Right ventricle myocardium superior (tissue), 1 donor: ENCODE data around the gene FSHR. TPM values are rescaled to one million over a fixed set of nuclear protein-coding genes. Genes with fewer than 3 reads are reported as not detected.

Experiments
- ATAC-seq: fragments of 200-7000 bp; cut with Tn5 transposase; one replicate; pipeline ENCODE4 v1.9.1; 2020; ENCODE audit warnings: mild to moderate bottlenecking; ENCODE audit not compliant: poor library complexity
- DNase-seq: peaks from one replicate; pipeline ENCODE4 v3.0.0-alpha.2; 2020
- intact Hi-C: fragments of 100-400 bp; cut with DNase I; formaldehyde crosslinking; loops from one replicate; pipeline ENCODE4 v1.11.2; 2022
- total RNA-seq: library from RNA; stranded (reverse); fragmentation: NEBNext Ultra II Directional; extraction: Animal tissue kit (Norgen Biotek cat#: 25700); gene quantifications from one replicate; pipeline ENCODE4 v1.2.1, GENCODE V29; 2021
- donor health status: DM: no; HTN: yes; CAD: no; lungs with severe emphysema.

Gene FSHR
- total RNA-seq, 1 donor from 2014 or later, result 0.46 TPM

GRCh38 chr2:48983551-48983950 is 170.8 kb downstream of the FSHR start:
- DNase-seq (no peak), ATAC-seq (no peak)
- intact Hi-C loops, result no loop called here

GRCh38 chr2:48982887-48983435 is 171.4 kb downstream of the FSHR start:
- intact Hi-C loops, result no loop called here
- no peak for DNase-seq
- ATAC-seq, result no peak

GRCh38 chr2:48980846-48981245 is 173.5 kb downstream of the FSHR start:
- intact Hi-C loops, result no loop called here
- ATAC-seq (no peak), DNase-seq (no peak)

GRCh38 chr2:48979691-48980090 is 174.6 kb downstream of the FSHR start:
- ATAC-seq (no peak), DNase-seq (no peak)
- intact Hi-C loops, result no loop called here

- intact Hi-C loops, result no loop called here
- DNase-seq, result no peak
- no peak for ATAC-seq
These were observed 176.2 kb downstream of the FSHR start for GRCh38 chr2:48978131-48978530.

- ATAC-seq, result no peak
- intact Hi-C loops, result no loop called here
These were observed 182.5 kb downstream of the FSHR start for GRCh38 chr2:48971801-48972200.

GRCh38 chr2:48968011-48968410 is 186.3 kb downstream of the FSHR start:
- no peak for DNase-seq

More at GRCh38 chr2:48971801-48972200, 182.5 kb downstream of the FSHR start:
- DNase-seq, result no peak

GRCh38 chr2:48965204-48965603 is 189.1 kb downstream of the FSHR start:
- intact Hi-C loops, result no loop called here
- DNase-seq (no peak), ATAC-seq (no peak)

More at GRCh38 chr2:48968011-48968410, 186.3 kb downstream of the FSHR start:
- ATAC-seq, result no peak
- intact Hi-C loops, result no loop called here

- ATAC-seq (no peak), DNase-seq (no peak)
- intact Hi-C loops, result no loop called here
These were observed 193.3 kb downstream of the FSHR start for GRCh38 chr2:48961009-48961408.

- ATAC-seq, result no peak
- no peak for DNase-seq
- intact Hi-C loops, result no loop called here
These were observed 199.4 kb downstream of the FSHR start for GRCh38 chr2:48954935-48955334.

- no peak for DNase-seq
- no peak for ATAC-seq
- intact Hi-C loops, result no loop called here
These were observed 200.0 kb downstream of the FSHR start for GRCh38 chr2:48954311-48954710.

- intact Hi-C loops, result no loop called here
- DNase-seq (no peak), ATAC-seq (no peak)
These were observed 201.7 kb downstream of the FSHR start for GRCh38 chr2:48952614-48953013.

- intact Hi-C loops, result no loop called here
- ATAC-seq (no peak), DNase-seq (no peak)
These were observed 202.2 kb downstream of the FSHR start for GRCh38 chr2:48952143-48952542.

- intact Hi-C loops, result no loop called here
These were observed 205.8 kb downstream of the FSHR start for GRCh38 chr2:48948400-48949125.

GRCh38 chr2:48946449-48947048 is 207.8 kb downstream of the FSHR start:
- intact Hi-C loops, result no loop called here
- DNase-seq (no peak), ATAC-seq (peak; percentile 86)

More at GRCh38 chr2:48948400-48949125, 205.8 kb downstream of the FSHR start:
- DNase-seq, result no peak
- no peak for ATAC-seq

- intact Hi-C loops, result no loop called here
- DNase-seq, result no peak
- ATAC-seq, result no peak
These were observed 209.4 kb downstream of the FSHR start for GRCh38 chr2:48944956-48945355.

GRCh38 chr2:48943436-48943835 is 210.9 kb downstream of the FSHR start:
- ATAC-seq (peak; percentile 74), DNase-seq (no peak)
- intact Hi-C loops, result no loop called here

GRCh38 chr2:48941908-48942307 is 212.4 kb downstream of the FSHR start:
- no peak for DNase-seq
- intact Hi-C loops, result no loop called here
- ATAC-seq, result no peak

GRCh38 chr2:48941456-48941855 is 212.9 kb downstream of the FSHR start:
- ATAC-seq, result no peak
- intact Hi-C loops, result no loop called here
- no peak for DNase-seq

GRCh38 chr2:48940606-48941005 is 213.7 kb downstream of the FSHR start:
- no peak for DNase-seq
- no peak for ATAC-seq
- intact Hi-C loops, result no loop called here
